ENCODE results near the gene CILP2.

CILP2 gene

DNA sequence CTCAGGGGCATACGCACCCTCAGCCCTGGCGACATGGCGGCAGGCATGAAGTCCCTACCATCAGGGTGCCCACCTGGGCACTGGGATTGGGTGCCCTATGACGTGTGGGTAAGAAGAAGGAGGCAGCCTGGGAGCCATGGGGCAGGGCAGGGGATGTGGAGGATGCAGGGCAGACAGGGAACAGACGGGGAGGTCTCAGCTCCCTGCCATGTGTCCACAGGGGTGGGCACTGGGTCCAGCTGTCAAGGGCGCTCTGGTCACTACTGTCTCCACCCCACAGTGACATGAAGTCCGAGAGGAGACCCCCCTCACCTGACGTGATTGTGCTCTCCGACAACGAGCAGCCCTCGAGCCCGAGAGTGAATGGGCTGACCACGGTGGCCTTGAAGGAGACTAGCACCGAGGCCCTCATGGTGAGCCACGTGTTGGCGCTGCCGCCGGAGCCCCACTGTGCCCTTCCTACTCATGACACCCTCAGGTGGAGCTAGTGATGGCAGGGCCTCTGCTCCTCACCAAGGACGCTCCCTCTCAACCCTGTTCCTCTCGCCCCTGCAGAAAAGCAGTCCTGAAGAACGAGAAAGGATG, 45.9 kb upstream of the CILP2 start:
- TF ChIP-seq, protein P1, sequence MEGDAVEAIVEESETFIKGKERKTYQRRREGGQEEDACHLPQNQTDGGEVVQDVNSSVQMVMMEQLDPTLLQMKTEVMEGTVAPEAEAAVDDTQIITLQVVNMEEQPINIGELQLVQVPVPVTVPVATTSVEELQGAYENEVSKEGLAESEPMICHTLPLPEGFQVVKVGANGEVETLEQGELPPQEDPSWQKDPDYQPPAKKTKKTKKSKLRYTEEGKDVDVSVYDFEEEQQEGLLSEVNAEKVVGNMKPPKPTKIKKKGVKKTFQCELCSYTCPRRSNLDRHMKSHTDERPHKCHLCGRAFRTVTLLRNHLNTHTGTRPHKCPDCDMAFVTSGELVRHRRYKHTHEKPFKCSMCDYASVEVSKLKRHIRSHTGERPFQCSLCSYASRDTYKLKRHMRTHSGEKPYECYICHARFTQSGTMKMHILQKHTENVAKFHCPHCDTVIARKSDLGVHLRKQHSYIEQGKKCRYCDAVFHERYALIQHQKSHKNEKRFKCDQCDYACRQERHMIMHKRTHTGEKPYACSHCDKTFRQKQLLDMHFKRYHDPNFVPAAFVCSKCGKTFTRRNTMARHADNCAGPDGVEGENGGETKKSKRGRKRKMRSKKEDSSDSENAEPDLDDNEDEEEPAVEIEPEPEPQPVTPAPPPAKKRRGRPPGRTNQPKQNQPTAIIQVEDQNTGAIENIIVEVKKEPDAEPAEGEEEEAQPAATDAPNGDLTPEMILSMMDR (IDR thresholded peaks at IDR 0.05; ENCODE audit: low read depth, low read length), result no peak
- no peak for DNase-seq (ENCODE audit: extremely low read depth, low read depth)

DNA sequence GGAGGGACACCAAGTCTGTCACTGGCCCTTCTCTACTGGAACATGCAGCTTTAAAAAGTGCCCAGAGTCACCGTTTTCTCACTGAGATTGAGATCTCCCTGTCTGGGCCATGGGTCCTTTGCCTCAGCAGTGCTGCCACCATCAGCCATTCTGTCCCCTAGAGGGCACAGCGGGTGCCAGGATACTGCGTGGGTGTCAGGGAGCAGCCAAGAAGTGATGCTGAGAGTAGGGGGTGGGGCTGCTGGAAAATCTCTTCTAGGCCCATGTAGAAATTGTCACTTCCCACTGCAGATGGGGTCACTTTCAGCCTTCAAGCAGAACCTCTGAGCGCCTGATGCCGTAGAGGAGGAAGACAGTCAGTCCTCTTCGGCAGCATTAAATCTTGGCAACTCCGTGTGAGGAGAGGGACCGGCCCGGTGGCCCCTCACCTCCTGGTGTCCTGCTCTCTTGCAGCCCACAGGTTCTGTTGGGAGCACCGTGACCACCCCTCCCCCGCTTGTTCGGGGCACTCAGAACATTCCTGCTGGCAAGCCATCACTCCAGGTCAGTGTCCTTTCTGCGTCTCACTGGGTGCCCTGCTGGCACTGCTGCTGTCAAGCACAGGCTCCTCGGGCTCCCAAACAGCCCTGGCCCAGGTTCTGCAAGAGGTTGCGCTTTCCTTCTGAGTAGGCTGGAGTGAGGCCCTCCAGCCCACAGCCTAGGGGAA, 44.1 kb upstream of the CILP2 start:
- TF ChIP-seq, protein P1 (IDR thresholded peaks at IDR 0.05; ENCODE audit: low read depth, low read length), result no peak
- no peak for DNase-seq (ENCODE audit: extremely low read depth, low read depth)

DNA sequence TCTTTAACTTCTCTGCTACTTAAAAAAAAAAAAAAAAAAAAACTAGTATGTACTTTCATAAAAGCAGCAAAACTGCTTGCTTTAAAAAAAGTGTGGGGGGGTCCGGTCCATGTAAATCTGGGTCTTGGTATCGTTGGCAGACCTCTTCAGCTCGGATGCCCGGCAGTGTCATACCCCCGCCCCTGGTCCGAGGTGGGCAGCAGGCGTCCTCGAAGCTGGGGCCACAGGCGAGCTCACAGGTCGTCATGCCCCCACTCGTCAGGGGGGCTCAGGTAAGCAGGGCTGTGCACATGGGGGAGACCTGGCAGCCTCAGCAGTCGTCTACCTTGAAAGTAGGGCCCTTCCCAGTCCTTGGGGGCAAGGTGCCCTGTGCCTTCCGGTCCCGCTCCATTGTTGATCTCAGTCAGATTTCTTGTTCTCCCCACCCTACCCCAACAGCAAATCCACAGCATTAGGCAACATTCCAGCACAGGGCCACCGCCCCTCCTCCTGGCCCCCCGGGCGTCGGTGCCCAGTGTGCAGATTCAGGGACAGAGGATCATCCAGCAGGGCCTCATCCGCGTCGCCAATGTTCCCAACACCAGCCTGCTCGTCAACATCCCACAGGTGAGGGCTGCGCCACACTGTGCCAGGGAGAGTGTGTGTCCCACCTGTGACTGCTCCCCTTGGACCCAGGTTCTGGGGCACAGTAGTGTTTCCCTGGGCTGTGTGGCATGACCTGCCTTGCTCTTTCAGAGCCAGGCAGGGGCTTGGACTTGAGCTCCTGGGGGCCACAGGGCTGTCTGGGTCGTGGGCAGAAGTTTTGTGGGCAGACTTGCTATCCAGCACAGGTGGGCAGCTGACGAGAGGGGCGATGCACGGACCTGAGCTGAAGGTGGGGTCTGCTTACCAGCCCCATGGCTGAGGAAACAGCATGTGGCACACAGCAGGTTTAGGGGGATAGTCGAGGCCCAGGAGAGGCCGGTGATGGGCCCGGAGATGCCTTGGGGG, 42.2 kb upstream of the CILP2 start:
- no peak for DNase-seq (ENCODE audit: extremely low read depth, low read depth)

DNA sequence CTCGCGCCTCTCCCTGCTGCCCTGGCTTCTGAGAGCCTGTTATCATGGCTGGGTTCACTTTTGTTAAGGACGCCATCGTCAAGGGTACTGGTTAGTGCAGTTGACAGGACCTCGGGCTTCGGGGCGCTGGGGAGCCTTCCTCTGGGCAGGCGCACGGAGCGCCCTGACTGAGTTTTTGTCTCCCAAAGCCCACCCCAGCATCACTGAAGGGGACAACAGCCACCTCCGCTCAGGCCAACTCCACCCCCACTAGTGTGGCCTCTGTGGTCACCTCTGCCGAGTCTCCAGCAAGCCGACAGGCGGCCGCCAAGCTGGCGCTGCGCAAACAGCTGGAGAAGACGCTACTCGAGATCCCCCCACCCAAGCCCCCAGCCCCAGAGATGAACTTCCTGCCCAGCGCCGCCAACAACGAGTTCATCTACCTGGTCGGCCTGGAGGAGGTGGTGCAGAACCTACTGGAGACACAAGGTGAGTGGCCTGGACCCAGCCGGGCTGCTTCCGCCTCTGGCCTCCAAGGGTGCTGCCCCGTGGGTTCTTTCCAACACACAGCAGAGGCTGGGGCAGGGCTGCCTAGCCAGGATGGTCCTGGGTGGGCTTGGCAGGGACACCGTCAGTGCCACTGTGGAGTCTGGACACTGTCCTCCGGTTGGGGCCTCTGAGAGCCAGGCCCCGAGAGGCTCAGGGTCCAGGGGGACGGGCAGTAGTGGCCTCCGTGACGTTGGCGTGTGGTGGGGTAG, 39.6 kb upstream of the CILP2 start:
- no peak for DNase-seq (ENCODE audit: extremely low read depth, low read depth)
- TF ChIP-seq, protein P1 (IDR thresholded peaks at IDR 0.05; ENCODE audit: low read depth, low read length), result no peak

More for the DNA sequence above, 42.2 kb upstream of the CILP2 start:
- TF ChIP-seq, protein P1 (IDR thresholded peaks at IDR 0.05; ENCODE audit: low read depth, low read length), result no peak

DNA sequence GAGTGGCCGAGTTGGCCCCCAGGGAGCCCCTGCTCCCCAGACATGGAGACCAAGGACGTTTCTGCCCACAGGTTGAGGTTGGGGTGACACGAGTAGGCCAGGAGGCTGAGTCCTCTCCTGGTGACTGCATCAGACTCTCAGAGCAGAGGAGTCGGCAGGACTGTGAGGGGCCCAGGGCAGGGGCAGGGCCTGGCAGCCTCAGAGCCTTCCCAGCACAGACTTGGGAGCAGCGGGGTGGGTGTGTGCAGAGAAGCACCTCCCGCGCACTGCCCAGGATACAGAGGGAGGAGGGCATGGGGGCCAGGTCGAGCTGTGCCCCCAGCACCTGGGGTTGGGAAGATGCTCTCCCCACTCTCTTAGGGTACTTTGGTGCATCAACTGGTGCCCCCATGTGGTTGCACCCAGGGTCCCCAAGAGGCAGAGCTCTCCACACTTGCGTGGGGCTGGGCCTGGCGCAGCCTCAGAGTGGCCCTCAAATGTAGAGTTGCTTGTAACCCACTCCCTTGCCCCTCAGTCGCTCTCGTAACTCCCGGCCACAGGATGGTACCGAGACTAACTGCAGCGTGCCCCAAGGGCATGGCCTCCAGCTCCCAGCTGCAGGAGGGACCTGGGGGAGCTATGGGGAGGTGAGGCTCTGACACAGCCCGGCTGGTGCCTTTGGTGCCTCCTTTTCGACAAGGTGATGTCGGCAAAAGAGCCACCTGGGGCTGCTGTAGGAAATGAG, 38.6 kb upstream of the CILP2 start:
- no peak for DNase-seq (ENCODE audit: extremely low read depth, low read depth)
- TF ChIP-seq, protein P1 (IDR thresholded peaks at IDR 0.05; ENCODE audit: low read depth, low read length), result no peak

DNA sequence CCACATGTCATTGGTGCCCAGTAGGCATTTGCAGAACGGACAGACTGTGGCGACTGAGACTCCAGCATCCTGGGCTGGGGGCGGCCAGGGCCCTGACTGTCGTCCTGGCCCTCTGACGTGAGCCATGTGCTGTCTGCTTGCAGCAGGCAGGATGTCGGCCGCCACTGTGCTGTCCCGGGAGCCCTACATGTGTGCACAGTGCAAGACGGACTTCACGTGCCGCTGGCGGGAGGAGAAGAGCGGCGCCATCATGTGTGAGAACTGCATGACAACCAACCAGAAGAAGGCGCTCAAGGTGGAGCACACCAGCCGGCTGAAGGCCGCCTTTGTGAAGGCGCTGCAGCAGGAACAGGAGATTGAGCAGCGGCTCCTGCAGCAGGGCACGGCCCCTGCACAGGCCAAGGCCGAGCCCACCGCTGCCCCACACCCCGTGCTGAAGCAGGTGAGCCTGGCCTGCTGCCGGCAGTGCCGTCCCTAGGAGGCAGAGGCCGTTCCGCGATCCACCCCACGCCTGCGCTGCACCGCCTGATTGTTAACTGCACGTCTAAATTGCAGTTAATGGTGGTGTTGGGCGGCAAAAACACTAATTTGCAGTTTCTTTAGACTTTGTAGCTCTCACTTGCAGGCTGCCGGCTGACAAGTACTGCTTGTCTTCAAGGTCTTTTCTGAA, 37.0 kb upstream of the CILP2 start:
- TF ChIP-seq, protein P1 (IDR thresholded peaks at IDR 0.05; ENCODE audit: low read depth, low read length), result no peak
- DNase-seq (ENCODE audit: extremely low read depth, low read depth), result no peak
